HT-29 (cell line): Measurements from ENCODE around the gene MYOM3. TPM values are rescaled to one million over a fixed set of nuclear protein-coding genes. Genes with fewer than 3 reads are reported as not detected.

Source experiments
- total RNA-seq: library from RNA; depleted of rRNA; stranded (reverse); fragments of >200 nt; shearing (Covaris generic); gene quantifications from 2 replicates; pipeline ENCODE4 v1.2.3, GENCODE V29; 2014; rRNA removed

Gene MYOM3
- total RNA-seq, 1 experiment from 2014 or later = 20.7 TPM

Other genes starting within 250 kb of the MYOM3 start
- 39.2 and 42.7 TPM in 2 replicates for gene FUCA1, start 243.8 kb downstream of the MYOM3 start, total RNA-seq
- not detected in 2 replicates for gene CNR2, start 198.8 kb downstream of the MYOM3 start, total RNA-seq
- gene PNRC2, start 152.3 kb downstream of the MYOM3 start, total RNA-seq = 56.4 and 74.5 TPM in 2 replicates
- 140 and 147 TPM in 2 replicates for gene SRSF10, start 131.8 kb downstream of the MYOM3 start, total RNA-seq
- gene IL22RA1, start 31.0 kb upstream of the MYOM3 start, total RNA-seq = 21.7 and 32.8 TPM in 2 replicates
- gene IFNLR1, start 75.2 kb upstream of the MYOM3 start, total RNA-seq = 3.3 and 3.5 TPM in 2 replicates
- gene GRHL3, start 207.2 kb upstream of the MYOM3 start, total RNA-seq = 5.5 and 9.0 TPM in 2 replicates